CD8-positive, alpha-beta memory T cell (primary cell): ENCODE measurements around the gene ZNF638. TPM values are rescaled to one million over a fixed set of nuclear protein-coding genes. Genes with fewer than 3 reads are reported as not detected.

Experiments used
- CTCF ChIA-PET: fragments of 350-600 bp; sonication (Branson Sonifier 250); formaldehyde crosslinking; loops from one replicate; lab custom pipeline; 2021; ENCODE audit warnings: antibody characterized with exemption; lab: Charles Lee
- POLR2A ChIA-PET: fragments of 350-600 bp; sonication (Branson Sonifier 250); formaldehyde crosslinking; loops from one replicate; lab custom pipeline; 2021; ENCODE audit warnings: antibody characterized with exemption; lab: Charles Lee
- DNase-seq, 5 donors: peaks; one replicate each; pipeline versions ENCODE4 v3.0.0 to v3.0.0-alpha.2; 2020 to 2022; ENCODE audit warnings: mixed read lengths in 1 of 5
- H3K27ac ChIP-seq: one replicate; pipeline ENCODE4 v1.7.0; 2013; ENCODE audit warnings: low read depth, mild to moderate bottlenecking, low read length, moderate library complexity
- H3K27me3 ChIP-seq: 2 replicates; pipeline ENCODE4 v1.7.0; 2013; ENCODE audit warnings: low read length, mild to moderate bottlenecking; ENCODE audit not compliant: insufficient read depth, poor library complexity, severe bottlenecking
- H3K36me3 ChIP-seq: 2 replicates; pipeline ENCODE4 v1.7.0; 2013; ENCODE audit warnings: mild to moderate bottlenecking, low read length, moderate library complexity; ENCODE audit not compliant: insufficient read depth
- H3K4me1 ChIP-seq: 2 replicates; pipeline ENCODE4 v1.7.0; 2013; ENCODE audit warnings: mild to moderate bottlenecking, low read length, moderate library complexity; ENCODE audit not compliant: insufficient read depth
- H3K4me3 ChIP-seq: 2 replicates; pipeline ENCODE4 v1.7.0; 2013; ENCODE audit warnings: mild to moderate bottlenecking, low read length
- H3K9me3 ChIP-seq: 2 replicates; pipeline ENCODE4 v1.7.0; 2013; ENCODE audit warnings: mild to moderate bottlenecking, low read length
- H3K27ac Mint-ChIP-seq, 8 donors: one replicate each; pipeline ENCODE4 v1.8.0; 2020 to 2021; ENCODE audit warnings: mixed read lengths in 8 of 8, mild to moderate bottlenecking in 6 of 8, inconsistent platforms in 3 of 8, moderate library complexity in 3 of 8
- H3K27me3 Mint-ChIP-seq, 2 donors: one replicate each; pipeline ENCODE4 v1.8.0; 2020 to 2021; ENCODE audit warnings: mixed read lengths in 2 of 2, mild to moderate bottlenecking in 1 of 2, moderate library complexity in 1 of 2
- H3K36me3 Mint-ChIP-seq, 3 donors: one replicate each; pipeline ENCODE4 v1.8.0; 2020 to 2021; ENCODE audit warnings: mixed read lengths in 3 of 3, inconsistent platforms in 1 of 3, mild to moderate bottlenecking in 1 of 3
- H3K4me1 Mint-ChIP-seq, 3 donors: one replicate each; pipeline ENCODE4 v1.8.0; 2020 to 2021; ENCODE audit warnings: mixed read lengths in 3 of 3, inconsistent platforms in 1 of 3, mild to moderate bottlenecking in 1 of 3
- H3K4me3 Mint-ChIP-seq, 7 donors: one replicate each; pipeline ENCODE4 v1.8.0; 2020 to 2021; ENCODE audit warnings: mixed read lengths in 7 of 7, mild to moderate bottlenecking in 6 of 7, moderate library complexity in 4 of 7, inconsistent platforms in 2 of 7
- H3K9me3 Mint-ChIP-seq, 5 donors: one replicate each; pipeline ENCODE4 v1.8.0; 2020 to 2022; ENCODE audit warnings: mixed read lengths in 5 of 5, mild to moderate bottlenecking in 3 of 5, moderate library complexity in 2 of 5, inconsistent platforms in 1 of 5
- polyA plus RNA-seq: library from polyadenylated mRNA; unstranded; fragments of 300-500 nt; fragmentation: Illumina TruSeq; gene quantifications from one replicate; pipeline ENCODE4 v1.2.3, GENCODE V29; 2021
- total RNA-seq, 2 experiments: library from RNA; stranded (reverse); gene quantifications; one replicate each; pipeline ENCODE4 v1.2.3, GENCODE V29; 2021

The ZNF638 gene, protein sequence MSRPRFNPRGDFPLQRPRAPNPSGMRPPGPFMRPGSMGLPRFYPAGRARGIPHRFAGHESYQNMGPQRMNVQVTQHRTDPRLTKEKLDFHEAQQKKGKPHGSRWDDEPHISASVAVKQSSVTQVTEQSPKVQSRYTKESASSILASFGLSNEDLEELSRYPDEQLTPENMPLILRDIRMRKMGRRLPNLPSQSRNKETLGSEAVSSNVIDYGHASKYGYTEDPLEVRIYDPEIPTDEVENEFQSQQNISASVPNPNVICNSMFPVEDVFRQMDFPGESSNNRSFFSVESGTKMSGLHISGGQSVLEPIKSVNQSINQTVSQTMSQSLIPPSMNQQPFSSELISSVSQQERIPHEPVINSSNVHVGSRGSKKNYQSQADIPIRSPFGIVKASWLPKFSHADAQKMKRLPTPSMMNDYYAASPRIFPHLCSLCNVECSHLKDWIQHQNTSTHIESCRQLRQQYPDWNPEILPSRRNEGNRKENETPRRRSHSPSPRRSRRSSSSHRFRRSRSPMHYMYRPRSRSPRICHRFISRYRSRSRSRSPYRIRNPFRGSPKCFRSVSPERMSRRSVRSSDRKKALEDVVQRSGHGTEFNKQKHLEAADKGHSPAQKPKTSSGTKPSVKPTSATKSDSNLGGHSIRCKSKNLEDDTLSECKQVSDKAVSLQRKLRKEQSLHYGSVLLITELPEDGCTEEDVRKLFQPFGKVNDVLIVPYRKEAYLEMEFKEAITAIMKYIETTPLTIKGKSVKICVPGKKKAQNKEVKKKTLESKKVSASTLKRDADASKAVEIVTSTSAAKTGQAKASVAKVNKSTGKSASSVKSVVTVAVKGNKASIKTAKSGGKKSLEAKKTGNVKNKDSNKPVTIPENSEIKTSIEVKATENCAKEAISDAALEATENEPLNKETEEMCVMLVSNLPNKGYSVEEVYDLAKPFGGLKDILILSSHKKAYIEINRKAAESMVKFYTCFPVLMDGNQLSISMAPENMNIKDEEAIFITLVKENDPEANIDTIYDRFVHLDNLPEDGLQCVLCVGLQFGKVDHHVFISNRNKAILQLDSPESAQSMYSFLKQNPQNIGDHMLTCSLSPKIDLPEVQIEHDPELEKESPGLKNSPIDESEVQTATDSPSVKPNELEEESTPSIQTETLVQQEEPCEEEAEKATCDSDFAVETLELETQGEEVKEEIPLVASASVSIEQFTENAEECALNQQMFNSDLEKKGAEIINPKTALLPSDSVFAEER (N-terminal part only)
- total RNA-seq, result 10 to 100 TPM; 77.9 to 83.4 TPM
- 47.8 TPM for polyA plus RNA-seq

DNA sequence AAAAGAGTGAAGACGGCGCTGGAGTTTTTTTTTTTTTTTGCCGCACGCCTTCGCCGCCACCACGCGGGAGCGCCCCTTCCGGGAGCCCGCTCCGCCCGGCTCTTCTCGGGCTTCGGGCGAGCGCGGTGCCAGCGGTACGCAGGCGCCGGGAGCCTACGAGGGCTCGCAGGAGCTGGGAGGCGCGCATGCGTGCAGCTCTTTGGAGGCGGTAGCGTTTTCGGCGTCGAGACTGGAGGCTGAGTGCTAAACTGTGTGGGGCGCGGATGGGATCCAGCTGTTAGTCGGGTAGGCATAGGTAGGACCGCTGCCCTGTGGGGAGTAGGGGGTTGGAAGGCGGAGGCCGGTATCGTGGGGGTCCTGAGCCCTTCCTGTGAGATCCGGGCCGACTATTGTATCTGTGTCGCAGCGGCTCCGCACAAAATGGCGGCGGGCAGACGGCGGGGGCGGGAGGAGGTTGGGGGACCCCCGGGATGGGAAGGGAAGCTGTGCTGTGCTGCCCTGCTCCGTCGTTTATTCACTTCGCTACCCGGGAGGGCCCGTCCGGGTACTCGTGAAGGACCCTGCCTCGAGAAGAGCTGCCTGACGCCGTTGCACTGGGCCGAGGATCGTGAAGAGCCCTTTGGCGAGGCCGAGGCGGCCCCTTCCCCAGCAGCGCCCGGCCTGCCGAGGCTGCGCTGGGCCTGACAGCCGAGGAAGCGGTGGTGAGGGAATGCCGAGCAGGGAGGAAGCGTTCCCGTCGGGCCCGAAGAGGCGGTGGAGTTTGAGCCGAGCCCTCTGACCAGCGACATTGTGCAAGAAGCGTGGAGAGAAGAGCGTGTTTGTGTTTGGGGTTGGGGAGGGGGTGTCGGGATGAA is at the start of gene ZNF638:
Gene ZNF638 (plus strand): TSS at position 202 of the 854 bp plus-strand sequence. CDS start 17,173 bp downstream, outside the sequence.
- peak within 1 kb of the TSS; percentile 87 to 100 (median 100) for H3K27ac Mint-ChIP-seq
- peaks cover 0 to 23% (median 5%) of the 10 kb centered on the region in 3 donors for H3K36me3 Mint-ChIP-seq
- H3K9me3 ChIP-seq, result no peaks in the 10 kb centered on the region
- H3K36me3 ChIP-seq, result no peaks in the 10 kb centered on the region
- no peaks in the 10 kb centered on the region for H3K9me3 Mint-ChIP-seq
- H3K4me3 Mint-ChIP-seq, result peak within 1 kb of the TSS; percentile 95 to 100 (median 100)
- peaks cover 44 to 55% (median 53%) of the 10 kb centered on the region in 3 donors for H3K4me1 Mint-ChIP-seq
- H3K4me1 ChIP-seq, result peaks cover 42% of the 10 kb centered on the region
- H3K27ac ChIP-seq, result peak within 1 kb of the TSS; percentile 91
- peak within 1 kb of the TSS; percentile 88 for H3K4me3 ChIP-seq
- CTCF ChIA-PET, result interaction anchor here (0.6 to 3.2 kb wide), 29 partner anchors 10 to 1530 kb away, joined by 3 to 33 read pairs (median 4); partner anchors contain the start of genes DYSF and PAIP2B
- peaks cover 2 to 13% of the 10 kb centered on the region in 2 donors for H3K27me3 Mint-ChIP-seq
- DNase-seq, result peak; percentile 89 to 94 (median 92)
- POLR2A ChIA-PET, result interaction anchor here (0.6 to 1.9 kb wide), 9 partner anchors 10 to 264 kb away, joined by 3 to 9 read pairs (median 4); partner anchors contain the start of genes MCEE, MPHOSPH10 and NAGK
- no peaks in the 10 kb centered on the region for H3K27me3 ChIP-seq

DNA sequence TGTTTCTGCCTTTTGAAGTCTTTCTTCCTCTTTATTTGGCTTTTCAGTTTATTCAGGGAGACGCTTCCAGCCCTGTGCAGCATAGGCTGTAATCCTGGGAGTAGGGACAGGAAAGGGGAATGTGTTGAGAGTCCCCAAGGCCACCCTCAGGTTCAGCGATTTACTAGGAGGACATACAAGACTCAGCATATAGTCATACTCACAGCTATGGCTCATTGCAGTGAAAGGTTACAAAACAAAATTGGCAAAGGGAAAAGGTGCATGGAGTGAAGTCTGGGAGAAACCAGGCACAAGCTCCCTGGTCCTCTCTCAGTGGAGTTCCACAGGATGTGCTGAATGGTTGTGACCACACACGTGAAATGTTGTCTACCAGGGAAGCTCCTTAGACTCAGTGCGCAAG is 49.6 kb upstream of the ZNF638 start:
- Histone ChIP-seq H3K27me3 (peaks cover 18% of the 10 kb centered on the region), H3K4me3 (no peak overlapping the region), H3K36me3 (no peaks in the 10 kb centered on the region), H3K9me3 (no peaks in the 10 kb centered on the region), H3K4me1 (peaks cover 10% of the 10 kb centered on the region), H3K27ac (no peak overlapping the region)
- Mint-ChIP-seq H3K9me3 (peaks cover 0 to 2% (median 0%) of the 10 kb centered on the region in 5 donors), H3K4me3 (no peak overlapping the region), H3K27ac (no peak overlapping the region), H3K27me3 (peaks cover 41 to 75% of the 10 kb centered on the region in 2 donors), H3K4me1 (peaks cover 10 to 11% (median 10%) of the 10 kb centered on the region in 3 donors), H3K36me3 (no peaks in the 10 kb centered on the region)
- ChIA-PET CTCF (interaction anchor here (0.7 kb wide), 1 partner anchor 18 kb away, joined by 3 read pairs; no protein-coding TSS in a partner anchor), POLR2A (no interaction called here)
- DNase-seq, result no peak

DNA sequence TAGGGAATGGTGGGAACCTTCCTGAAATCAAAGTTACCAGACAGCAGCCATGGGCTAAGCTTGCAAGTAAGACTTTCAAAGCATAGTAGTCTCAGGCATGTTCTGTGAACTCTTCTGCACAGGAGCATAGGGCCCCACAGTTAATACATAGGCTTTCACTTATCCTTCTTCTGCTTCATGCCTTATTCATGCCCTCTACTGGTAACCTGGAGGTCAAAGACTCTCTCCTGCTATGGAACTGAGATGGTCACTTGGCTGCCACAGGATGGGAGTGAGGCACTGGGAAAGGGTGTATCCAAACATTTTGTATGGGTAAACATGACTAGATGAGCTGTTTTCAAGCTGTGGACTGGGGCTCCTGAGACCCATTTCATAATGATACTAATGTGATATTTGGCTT is 49.1 kb upstream of the ZNF638 start:
- peaks cover 12% of the 10 kb centered on the region for H3K27me3 ChIP-seq
- peaks cover 4% of the 10 kb centered on the region for H3K4me1 ChIP-seq
- ChIA-PET CTCF (interaction anchor here (2.0 kb wide), 1 partner anchor 17 kb away, joined by 5 read pairs; no protein-coding TSS in a partner anchor), POLR2A (no interaction called here)
- no peak overlapping the region for H3K4me3 Mint-ChIP-seq
- no peak for DNase-seq
- H3K36me3 Mint-ChIP-seq, result no peaks in the 10 kb centered on the region
- no peak overlapping the region for H3K27ac ChIP-seq
- no peak overlapping the region for H3K4me3 ChIP-seq
- H3K4me1 Mint-ChIP-seq, result peaks cover 5% of the 10 kb centered on the region in 3 donors
- no peak overlapping the region for H3K27ac Mint-ChIP-seq
- H3K36me3 ChIP-seq, result no peaks in the 10 kb centered on the region
- peaks cover 36 to 74% of the 10 kb centered on the region in 2 donors for H3K27me3 Mint-ChIP-seq
- no peaks in the 10 kb centered on the region for H3K9me3 ChIP-seq
- H3K9me3 Mint-ChIP-seq, result peaks cover 0 to 2% (median 0%) of the 10 kb centered on the region in 5 donors

DNA sequence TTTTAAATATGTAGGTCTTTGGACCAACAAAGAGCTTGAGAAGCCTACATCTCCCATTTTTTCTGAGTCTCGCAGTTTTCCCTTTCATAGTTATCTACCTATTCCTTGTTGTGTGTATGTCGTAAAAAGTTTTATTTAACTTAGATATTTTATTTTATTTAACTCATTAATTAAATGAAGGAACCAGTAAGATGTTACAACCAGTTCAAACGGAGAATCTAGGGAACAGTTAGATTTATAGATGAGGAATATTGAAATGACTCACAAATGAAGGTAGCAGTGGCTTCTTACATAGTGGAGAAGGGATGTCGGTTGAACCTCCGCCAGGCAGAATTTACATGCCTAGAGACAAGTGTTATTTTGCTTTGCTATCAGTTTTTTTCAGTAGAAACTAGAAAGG is 48.5 kb upstream of the ZNF638 start:
- H3K27me3 Mint-ChIP-seq, result peaks cover 31 to 71% of the 10 kb centered on the region in 2 donors
- no peak overlapping the region for H3K4me3 Mint-ChIP-seq
- H3K9me3 ChIP-seq, result no peaks in the 10 kb centered on the region
- POLR2A ChIA-PET, result no interaction called here
- peaks cover 0 to 2% (median 0%) of the 10 kb centered on the region in 5 donors for H3K9me3 Mint-ChIP-seq
- H3K36me3 ChIP-seq, result no peaks in the 10 kb centered on the region
- H3K36me3 Mint-ChIP-seq, result no peaks in the 10 kb centered on the region
- DNase-seq, result no peak
- no peaks in the 10 kb centered on the region for H3K4me1 Mint-ChIP-seq
- peaks cover 6% of the 10 kb centered on the region for H3K27me3 ChIP-seq
- H3K27ac ChIP-seq, result no peak overlapping the region
- no peak overlapping the region for H3K4me3 ChIP-seq
- H3K27ac Mint-ChIP-seq, result no peak overlapping the region
- CTCF ChIA-PET, result interaction anchor here (2.0 kb wide), 1 partner anchor 17 kb away, joined by 5 read pairs; no protein-coding TSS in a partner anchor
- H3K4me1 ChIP-seq, result no peaks in the 10 kb centered on the region

DNA sequence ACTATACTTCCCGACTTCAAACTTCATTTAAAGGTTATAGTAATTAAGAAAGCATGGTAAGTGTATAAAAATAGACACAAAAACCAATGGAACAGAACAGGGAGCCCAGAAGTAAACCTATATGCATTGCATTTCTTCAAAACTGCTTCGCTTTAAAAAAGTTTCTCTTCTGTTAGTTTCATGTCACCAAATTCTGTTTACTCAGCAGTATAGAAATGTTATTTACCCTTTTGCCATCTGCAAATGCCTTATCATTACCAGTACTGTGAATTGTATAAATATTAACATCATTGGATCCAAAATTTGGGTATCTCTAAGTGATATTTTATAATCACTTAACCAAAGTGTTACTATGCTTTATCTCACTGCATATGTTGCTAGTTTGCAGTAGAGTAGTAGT is 45.9 kb upstream of the ZNF638 start:
- no peaks in the 10 kb centered on the region for H3K36me3 Mint-ChIP-seq
- POLR2A ChIA-PET, result no interaction called here
- no peak for DNase-seq
- H3K27ac Mint-ChIP-seq, result no peak overlapping the region
- Histone ChIP-seq H3K4me3 (no peak overlapping the region), H3K4me1 (no peaks in the 10 kb centered on the region), H3K27me3 (no peaks in the 10 kb centered on the region), H3K36me3 (no peaks in the 10 kb centered on the region), H3K27ac (no peak overlapping the region), H3K9me3 (no peaks in the 10 kb centered on the region)
- no peaks in the 10 kb centered on the region for H3K9me3 Mint-ChIP-seq
- peaks cover 13 to 57% of the 10 kb centered on the region in 2 donors for H3K27me3 Mint-ChIP-seq
- CTCF ChIA-PET, result no interaction called here
- no peak overlapping the region for H3K4me3 Mint-ChIP-seq
- no peaks in the 10 kb centered on the region for H3K4me1 Mint-ChIP-seq

DNA sequence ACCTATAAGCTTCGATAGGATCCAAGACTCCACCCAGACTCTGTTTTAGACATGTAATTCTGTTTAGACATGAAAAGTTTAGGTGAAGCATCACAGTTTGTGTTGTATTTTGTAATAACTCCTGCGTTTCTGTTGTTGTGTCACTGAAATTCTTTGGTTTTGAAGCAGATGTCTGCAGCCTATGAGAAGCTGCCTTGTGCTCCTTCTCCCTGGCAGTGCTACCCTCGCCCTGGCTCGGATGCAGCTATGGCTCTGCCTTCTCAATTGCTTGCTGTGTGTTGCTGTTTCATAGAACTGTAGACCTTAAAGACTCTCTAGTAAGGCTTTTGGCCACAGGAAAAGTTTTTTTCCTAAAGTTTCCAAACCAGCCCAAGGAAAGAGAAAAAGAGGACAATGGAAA is 40.2 kb upstream of the ZNF638 start:
- H3K36me3 Mint-ChIP-seq, result no peaks in the 10 kb centered on the region
- CTCF ChIA-PET, result no interaction called here

DNA sequence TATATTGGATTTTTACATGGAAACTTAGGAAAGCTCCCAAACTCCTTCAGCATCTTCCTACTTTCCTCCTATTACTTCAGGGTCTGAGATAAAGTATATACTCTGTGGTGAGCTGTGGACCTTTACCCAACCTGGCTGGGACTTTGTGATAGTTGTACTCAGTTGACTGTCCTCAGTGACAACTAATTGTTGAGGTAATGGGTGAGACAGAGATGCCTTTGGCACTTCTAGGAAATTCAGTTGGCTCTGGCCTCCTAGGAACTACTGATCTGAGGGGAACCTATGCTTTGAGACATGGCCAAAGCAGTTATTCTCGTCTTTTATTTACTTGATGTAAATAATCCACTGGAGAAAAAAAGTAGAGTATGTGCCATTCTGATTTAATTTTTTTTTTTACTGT is 39.4 kb upstream of the ZNF638 start:
- H3K36me3 ChIP-seq, result no peaks in the 10 kb centered on the region
- no peak overlapping the region for H3K27ac ChIP-seq
- peaks cover 14 to 38% of the 10 kb centered on the region in 2 donors for H3K27me3 Mint-ChIP-seq
- ChIA-PET CTCF (no interaction called here), POLR2A (no interaction called here)
- H3K9me3 Mint-ChIP-seq, result no peaks in the 10 kb centered on the region
- H3K36me3 Mint-ChIP-seq, result no peaks in the 10 kb centered on the region
- H3K4me1 ChIP-seq, result no peaks in the 10 kb centered on the region
- no peaks in the 10 kb centered on the region for H3K27me3 ChIP-seq
- H3K27ac Mint-ChIP-seq, result no peak overlapping the region
- no peak for DNase-seq
- no peak overlapping the region for H3K4me3 ChIP-seq
- H3K4me3 Mint-ChIP-seq, result no peak overlapping the region
- no peaks in the 10 kb centered on the region for H3K9me3 ChIP-seq
- H3K4me1 Mint-ChIP-seq, result no peaks in the 10 kb centered on the region

More for the DNA sequence above, 40.2 kb upstream of the ZNF638 start:
- no peak overlapping the region for H3K27ac ChIP-seq
- no peaks in the 10 kb centered on the region for H3K27me3 ChIP-seq
- Mint-ChIP-seq H3K27ac (no peak overlapping the region), H3K4me1 (no peaks in the 10 kb centered on the region), H3K9me3 (no peaks in the 10 kb centered on the region), H3K27me3 (peaks cover 10 to 35% of the 10 kb centered on the region in 2 donors), H3K4me3 (no peak overlapping the region)
- no peak overlapping the region for H3K4me3 ChIP-seq
- no peaks in the 10 kb centered on the region for H3K9me3 ChIP-seq
- POLR2A ChIA-PET, result no interaction called here
- no peak for DNase-seq
- no peaks in the 10 kb centered on the region for H3K4me1 ChIP-seq
- no peaks in the 10 kb centered on the region for H3K36me3 ChIP-seq
